Stimulated activated CD8-positive, alpha-beta memory T cell treated with anti-CD3 and anti-CD28 coated beads, Interleukin-15, amount 100 ng/mL, for 48 hours (primary cell): ENCODE measurements around the gene ITGAE.
"Not testable (repeated sequence)": the region's sequence is repeated elsewhere in the genome, so short reads cannot be mapped to it uniquely, and the experiment has no call there.

ENCODE experiments used
- DNase-seq, 2 donors: peaks; one replicate each; pipeline ENCODE4 v3.0.0-alpha.2; 2020; ENCODE audit warnings: low read depth in 2 of 2

The ITGAE gene

GRCh38 chr17:3795390-3796102, 5.4 kb downstream of the ITGAE start:
- DNase-seq, result no peak

- DNase-seq, result peak; percentile 69 to 78
Observed at GRCh38 chr17:3794557-3795389, 6.2 kb downstream of the ITGAE start.

- not testable (repeated sequence) for DNase-seq
Observed at GRCh38 chr17:3794152-3794551, 6.8 kb downstream of the ITGAE start.

GRCh38 chr17:3793258-3793657, 7.7 kb downstream of the ITGAE start:
- DNase-seq, result not testable (repeated sequence)

- DNase-seq, result no peak
Observed at GRCh38 chr17:3792481-3792880, 8.5 kb downstream of the ITGAE start.

- no peak for DNase-seq
Observed at GRCh38 chr17:3788200-3788599, 12.8 kb downstream of the ITGAE start.

- not testable (repeated sequence) for DNase-seq
Observed at GRCh38 chr17:3785323-3785722, 15.7 kb downstream of the ITGAE start.

GRCh38 chr17:3782751-3783150, 18.2 kb downstream of the ITGAE start:
- DNase-seq, result no peak

GRCh38 chr17:3780986-3781385, 20.0 kb downstream of the ITGAE start:
- DNase-seq, result no peak

GRCh38 chr17:3777366-3778120, 23.4 kb downstream of the ITGAE start:
- no peak for DNase-seq

GRCh38 chr17:3773966-3774365, 27.0 kb downstream of the ITGAE start:
- DNase-seq, result no peak

- no peak for DNase-seq
Observed at GRCh38 chr17:3773511-3773910, 27.5 kb downstream of the ITGAE start.

- no peak for DNase-seq
Observed at GRCh38 chr17:3772764-3773163, 28.2 kb downstream of the ITGAE start.

GRCh38 chr17:3771140-3771539, 29.8 kb downstream of the ITGAE start:
- DNase-seq, result no peak

- peak in 1 of 2 donors; percentile 48 for DNase-seq
Observed at GRCh38 chr17:3770466-3770865, 30.5 kb downstream of the ITGAE start.

- DNase-seq, result no peak
Observed at GRCh38 chr17:3768769-3769168, 32.2 kb downstream of the ITGAE start.

- no peak for DNase-seq
Observed at GRCh38 chr17:3768341-3768740, 32.6 kb downstream of the ITGAE start.

GRCh38 chr17:3766779-3767178, 34.2 kb downstream of the ITGAE start:
- no peak for DNase-seq

GRCh38 chr17:3765981-3766380, 35.0 kb downstream of the ITGAE start:
- DNase-seq, result no peak

- DNase-seq, result no peak
Observed at GRCh38 chr17:3763777-3764170, 37.2 kb downstream of the ITGAE start.

- DNase-seq, result peak; percentile 41 to 53
Observed at GRCh38 chr17:3762922-3763776, 37.8 kb downstream of the ITGAE start.
